OCI-LY7 (cell line): Measurements from ENCODE around the gene LTBP4. TPM values are rescaled to one million over a fixed set of nuclear protein-coding genes. Genes with fewer than 3 reads are reported as not detected.

ENCODE experiments used
- BruUV-seq: library from RNA; stranded (reverse); fragments of 400-500 nt; replicated peaks from 2 replicates; lab custom pipeline; 2021; lab: Mats Ljungman, UMichigan
- CTCF ChIA-PET: fragments of 300-600 bp; sonication (Branson Sonifier 250); formaldehyde crosslinking; loops from one replicate; lab custom pipeline; 2022; ENCODE audit warnings: antibody characterized with exemption; ENCODE audit not compliant: unreplicated experiment; lab: Charles Lee
- POLR2A ChIA-PET: fragments of 300-600 bp; sonication (Branson Sonifier 250); formaldehyde crosslinking; loops from one replicate; lab custom pipeline; 2022; ENCODE audit warnings: antibody characterized with exemption; lab: Charles Lee
- DNase-seq: peaks from one replicate; pipeline ENCODE4 v3.0.0-alpha.2; 2015; ENCODE audit warnings: low spot score
- H2AFZ ChIP-seq: fragments of 200-600 bp; sonication (generic), shearing (Covaris generic); 2 replicates; pipeline ENCODE4 v1.6.1; 2014; ENCODE audit warnings: mild to moderate bottlenecking, antibody characterized with exemption, low read length, moderate library complexity
- H3K27ac ChIP-seq: fragments of 200-600 bp; sonication (generic); 2 replicates; pipeline ENCODE4 v1.5.1; 2014; ENCODE audit warnings: mixed run types, low read depth, mild to moderate bottlenecking, moderate library complexity, low read length, inconsistent platforms; ENCODE audit not compliant: poor library complexity, severe bottlenecking
- H3K36me3 ChIP-seq: fragments of 200-600 bp; sonication (generic); 2 replicates; pipeline ENCODE4 v1.6.1; 2014; ENCODE audit warnings: mild to moderate bottlenecking, antibody characterized with exemption, low read length, moderate library complexity, mixed read lengths; ENCODE audit not compliant: insufficient read depth
- H3K4me1 ChIP-seq: fragments of 200-600 bp; sonication (generic); 2 replicates; pipeline ENCODE4 v1.5.1; 2014; ENCODE audit warnings: mild to moderate bottlenecking, low read length; ENCODE audit not compliant: insufficient read depth, poor library complexity, severe bottlenecking
- H3K4me2 ChIP-seq: fragments of 200-600 bp; sonication (generic); 2 replicates; pipeline ENCODE4 v1.6.1; 2014; ENCODE audit warnings: mild to moderate bottlenecking, low read length
- H3K4me3 ChIP-seq: fragments of 200-600 bp; sonication (generic); 2 replicates; pipeline ENCODE4 v1.5.1; 2014; ENCODE audit warnings: mild to moderate bottlenecking, low read depth, low read length; ENCODE audit not compliant: poor library complexity, severe bottlenecking
- H3K79me2 ChIP-seq: fragments of 200-600 bp; sonication (generic); 2 replicates; pipeline ENCODE4 v1.6.1; 2016; ENCODE audit warnings: low read depth, mild to moderate bottlenecking, low read length, moderate library complexity, mixed read lengths; ENCODE audit not compliant: insufficient read depth
- H3K9me2 ChIP-seq: fragments of 200-600 bp; sonication (generic); 2 replicates; pipeline ENCODE4 v1.6.1; 2016; ENCODE audit warnings: mild to moderate bottlenecking, low read length, mixed read lengths; ENCODE audit not compliant: insufficient read depth
- H3K9me3 ChIP-seq: fragments of 200-600 bp; sonication (generic); 2 replicates; pipeline ENCODE4 v1.6.1; 2014; ENCODE audit warnings: mild to moderate bottlenecking, mixed run types, low read length, mixed read lengths
- H4K20me1 ChIP-seq: fragments of 200-600 bp; sonication (generic); 2 replicates; pipeline ENCODE4 v1.6.1; 2014; ENCODE audit warnings: mild to moderate bottlenecking, antibody characterized with exemption, low read length, moderate library complexity, mixed read lengths; ENCODE audit not compliant: insufficient read depth
- EZH2phosphoT487 ChIP-seq: fragments of 200-600 bp; sonication (generic); IDR thresholded peaks from 2 replicates; pipeline ENCODE4 v1.6.1; 2018; ENCODE audit warnings: low read depth, borderline replicate concordance, mild to moderate bottlenecking, mixed run types, antibody characterized with exemption, low read length, moderate library complexity, mixed read lengths
- intact Hi-C: fragments of 100-400 bp; cut with micrococcal nuclease; formaldehyde crosslinking; loops from one replicate; pipeline ENCODE4 v1.10.0; 2022; ENCODE audit not compliant: unreplicated experiment
- total RNA-seq, 2 experiments: library from RNA; depleted of rRNA in 1 of 2; stranded (reverse); fragments of >200 nt in 1 of 2; shearing (Covaris generic) in 1 of 2; gene quantifications; 2 replicates each; pipeline ENCODE4 v1.2.3, GENCODE V29; 2014 to 2022
- TF ChIP-seq, protein P1 (sequence below): fragments of 200-600 bp; sonication (generic); conservative IDR thresholded peaks from 2 replicates; pipeline ENCODE4 v1.5.1; 2014; ENCODE audit warnings: mild to moderate bottlenecking, antibody characterized with exemption, low read length, moderate library complexity, mixed read lengths

LTBP4 gene
- total RNA-seq, 2 experiments from 2014 or later = 44.5 to 108 TPM

DNA sequence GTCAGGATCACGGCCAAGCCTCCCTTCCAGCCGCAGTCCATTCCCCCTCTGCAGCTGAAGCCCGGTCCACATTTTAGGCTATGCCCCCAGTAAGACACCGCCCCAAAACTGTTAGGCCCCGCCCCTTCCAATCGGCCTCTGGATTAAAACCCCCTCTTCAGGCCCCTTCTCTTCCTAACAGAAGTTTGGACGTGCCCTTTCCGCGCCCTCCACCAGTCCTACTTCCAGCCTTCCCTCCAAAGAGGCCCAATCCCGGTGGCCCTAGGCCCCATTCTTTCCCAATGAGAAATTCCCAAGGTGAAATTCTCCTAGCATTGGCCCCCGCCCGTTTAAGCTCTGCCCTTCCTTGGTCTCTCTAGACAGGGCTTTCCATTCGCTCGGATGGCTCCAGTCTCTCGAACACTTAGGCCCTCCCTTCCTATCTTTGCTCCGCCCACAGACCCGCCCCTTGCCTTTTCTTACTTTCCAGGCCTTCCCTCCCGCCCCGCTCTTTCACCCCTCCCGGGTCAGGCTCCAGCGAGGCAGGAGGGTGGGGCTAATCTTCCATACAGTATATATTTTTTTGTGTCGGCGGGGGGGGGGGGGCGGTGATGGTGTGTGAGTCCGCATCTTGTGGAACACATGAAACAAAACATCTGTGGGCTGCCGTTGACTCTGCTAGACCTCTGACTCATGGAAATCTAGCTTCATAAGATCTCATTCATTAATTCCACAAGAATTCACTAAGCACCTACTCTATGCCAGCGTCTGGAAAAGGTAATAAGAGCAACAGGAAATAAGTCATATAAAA lies 13.6 kb downstream of the LTBP4 start:
- DNase-seq = peak; percentile 79
- TF ChIP-seq, protein P1, sequence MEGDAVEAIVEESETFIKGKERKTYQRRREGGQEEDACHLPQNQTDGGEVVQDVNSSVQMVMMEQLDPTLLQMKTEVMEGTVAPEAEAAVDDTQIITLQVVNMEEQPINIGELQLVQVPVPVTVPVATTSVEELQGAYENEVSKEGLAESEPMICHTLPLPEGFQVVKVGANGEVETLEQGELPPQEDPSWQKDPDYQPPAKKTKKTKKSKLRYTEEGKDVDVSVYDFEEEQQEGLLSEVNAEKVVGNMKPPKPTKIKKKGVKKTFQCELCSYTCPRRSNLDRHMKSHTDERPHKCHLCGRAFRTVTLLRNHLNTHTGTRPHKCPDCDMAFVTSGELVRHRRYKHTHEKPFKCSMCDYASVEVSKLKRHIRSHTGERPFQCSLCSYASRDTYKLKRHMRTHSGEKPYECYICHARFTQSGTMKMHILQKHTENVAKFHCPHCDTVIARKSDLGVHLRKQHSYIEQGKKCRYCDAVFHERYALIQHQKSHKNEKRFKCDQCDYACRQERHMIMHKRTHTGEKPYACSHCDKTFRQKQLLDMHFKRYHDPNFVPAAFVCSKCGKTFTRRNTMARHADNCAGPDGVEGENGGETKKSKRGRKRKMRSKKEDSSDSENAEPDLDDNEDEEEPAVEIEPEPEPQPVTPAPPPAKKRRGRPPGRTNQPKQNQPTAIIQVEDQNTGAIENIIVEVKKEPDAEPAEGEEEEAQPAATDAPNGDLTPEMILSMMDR = no peak
- TF ChIP-seq EZH2phosphoT487 = no peak
- peaks cover 31% of the 10 kb centered on the region for H3K4me1 ChIP-seq
- no TSS peak for BruUV-seq
- no peaks in the 10 kb centered on the region for H3K9me2 ChIP-seq
- peak overlapping the region; percentile 70 for H3K27ac ChIP-seq
- intact Hi-C loops = no loop called here
- no peaks in the 10 kb centered on the region for H4K20me1 ChIP-seq
- peak overlapping the region; percentile 74; the same call in 1 of the 2 replicates for H2AFZ ChIP-seq
- no peaks in the 10 kb centered on the region for H3K9me3 ChIP-seq
- no peaks in the 10 kb centered on the region for H3K79me2 ChIP-seq
- H3K36me3 ChIP-seq = peaks cover 7% of the 10 kb centered on the region
- CTCF ChIA-PET = interaction anchor here (1.0 kb wide), 1 partner anchor 9 kb away, joined by 4 read pairs; no protein-coding TSS in a partner anchor
- POLR2A ChIA-PET = no interaction called here
- H3K4me3 ChIP-seq = peak overlapping the region; percentile 79
- H3K4me2 ChIP-seq = peak overlapping the region; percentile 96

DNA sequence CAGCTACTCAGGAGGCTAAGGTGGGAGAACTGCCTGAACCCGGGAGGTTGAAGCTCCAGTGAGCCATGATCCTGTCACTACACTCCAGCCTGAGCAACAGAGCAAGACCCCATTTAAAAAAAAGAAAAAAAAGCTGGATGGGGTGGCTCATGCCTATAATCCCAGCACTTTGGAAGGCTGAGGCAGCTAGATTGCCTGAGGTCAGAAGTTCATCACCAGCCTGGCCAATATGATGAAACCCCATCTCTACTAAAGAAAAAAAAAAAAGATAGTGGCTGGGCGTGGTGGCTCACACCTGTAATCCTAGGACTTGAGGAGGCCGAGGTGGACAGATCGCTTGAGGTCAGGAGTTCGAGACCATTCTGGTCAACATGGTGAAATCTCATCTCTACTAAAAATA lies 15.0 kb downstream of the LTBP4 start:
- ChIA-PET CTCF (interaction anchor here (1.0 kb wide), 1 partner anchor 19 kb away, joined by 3 read pairs; no protein-coding TSS in a partner anchor), POLR2A (interaction anchor here (0.7 kb wide), 1 partner anchor 13 kb away, joined by 3 read pairs; no protein-coding TSS in a partner anchor)
- Histone ChIP-seq H3K36me3 (peaks cover 10% of the 10 kb centered on the region), H3K4me2 (no peak overlapping the region), H2AFZ (no peak overlapping the region), H3K9me3 (no peaks in the 10 kb centered on the region), H3K4me1 (peaks cover 22% of the 10 kb centered on the region), H3K79me2 (no peaks in the 10 kb centered on the region), H3K9me2 (no peaks in the 10 kb centered on the region), H3K27ac (no peak overlapping the region), H3K4me3 (no peak overlapping the region), H4K20me1 (no peaks in the 10 kb centered on the region)
- intact Hi-C loops = no loop called here
- no peak for DNase-seq
- TF ChIP-seq EZH2phosphoT487 = no peak
- TF ChIP-seq, protein P1 = no peak
- no TSS peak for BruUV-seq

DNA sequence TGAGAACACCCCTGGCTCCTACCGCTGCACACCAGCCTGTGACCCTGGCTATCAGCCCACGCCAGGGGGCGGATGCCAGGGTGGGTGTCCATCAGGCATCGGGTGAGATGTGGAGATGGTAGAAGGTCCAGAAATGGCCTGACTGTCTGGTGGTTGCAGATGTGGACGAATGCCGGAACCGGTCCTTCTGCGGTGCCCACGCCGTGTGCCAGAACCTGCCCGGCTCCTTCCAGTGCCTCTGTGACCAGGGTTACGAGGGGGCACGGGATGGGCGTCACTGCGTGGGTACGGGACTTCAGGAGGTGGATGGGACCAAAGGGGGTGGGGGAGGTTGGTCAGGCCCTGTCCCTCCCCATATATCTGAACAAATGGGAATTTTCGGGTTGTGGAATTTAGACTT lies 15.8 kb downstream of the LTBP4 start:
- Histone ChIP-seq H3K9me3 (no peaks in the 10 kb centered on the region), H3K4me1 (peaks cover 22% of the 10 kb centered on the region), H3K27ac (no peak overlapping the region), H3K79me2 (no peaks in the 10 kb centered on the region), H3K36me3 (peaks cover 15% of the 10 kb centered on the region), H2AFZ (no peak overlapping the region), H3K4me3 (no peak overlapping the region), H3K4me2 (no peak overlapping the region), H3K9me2 (no peaks in the 10 kb centered on the region), H4K20me1 (no peaks in the 10 kb centered on the region)
- DNase-seq = no peak
- POLR2A ChIA-PET = no interaction called here
- no TSS peak for BruUV-seq
- intact Hi-C loops = no loop called here
- CTCF ChIA-PET = interaction anchor here (1.0 kb wide), 1 partner anchor 18 kb away, joined by 3 read pairs; no protein-coding TSS in a partner anchor
- TF ChIP-seq EZH2phosphoT487 = no peak
- TF ChIP-seq, protein P1 = no peak
